ENCODE measurements around the gene TIMP2. TPM values are rescaled to one million over a fixed set of nuclear protein-coding genes. Genes with fewer than 3 reads are reported as not detected.

Gene TIMP2
- total and polyA plus RNA-seq, 2 experiments from 2014 or later: 10.6 to 22.5 TPM

- H3K27ac Mint-ChIP-seq: no peak overlapping the region
- no peak for ATAC-seq
Measured at GRCh38 chr17:78808163-78808562, 117.0 kb downstream of the TIMP2 start.

More at GRCh38 chr17:78808163-78808562, 117.0 kb downstream of the TIMP2 start:
- peaks cover 4% of the 10 kb centered on the region for H3K27me3 Mint-ChIP-seq (ENCODE audit: insufficient read depth, low read depth, poor library complexity)
- H3K79me2 ChIP-seq (replicated peaks; ENCODE audit: insufficient read depth): peaks cover 3% of the 10 kb centered on the region; the same call in 1 of the 2 replicates
- TF ChIP-seq ETS1 (IDR thresholded peaks at IDR 0.05) (no peak), NANOG (IDR thresholded peaks at IDR 0.05; ENCODE audit: borderline replicate concordance) (no peak), REST (IDR thresholded peaks at IDR 0.05; ENCODE audit: unreplicated experiment) (no peak), POLR2AphosphoS5 (IDR thresholded peaks at IDR 0.05; ENCODE audit: low read depth) (no peak), CREB1 (CRISPR knock-in tag; IDR thresholded peaks at IDR 0.05; ENCODE audit: low read depth) (no peak), STAT1 (IDR thresholded peaks at IDR 0.05; ENCODE audit: unreplicated experiment) (no peak), ZNF462 (CRISPR knock-in tag; IDR thresholded peaks at IDR 0.05) (no peak), CTCF (conservative IDR thresholded peaks at IDR 0.05; ENCODE audit: low read depth in 2 of 2) (no peak), EZH2phosphoT487 (IDR thresholded peaks at IDR 0.05; ENCODE audit: unreplicated experiment) (no peak), ZNF114 (CRISPR knock-in tag; IDR thresholded peaks at IDR 0.05) (no peak), EZH2 (IDR thresholded peaks at IDR 0.05; ENCODE audit: low read depth, unreplicated experiment) (no peak), ZNF331 (CRISPR knock-in tag; IDR thresholded peaks at IDR 0.05; ENCODE audit: low read depth) (no peak)
- H3K36me3 Mint-ChIP-seq (ENCODE audit: low read depth): peaks cover 88% of the 10 kb centered on the region
- no peaks in the 10 kb centered on the region for H3F3A ChIP-seq (replicated peaks; ENCODE audit: low read depth)
- H3K36me3 ChIP-seq (ENCODE audit: insufficient read depth): peaks cover 57% of the 10 kb centered on the region
- peaks cover 22% of the 10 kb centered on the region for H4K20me1 ChIP-seq (replicated peaks; ENCODE audit: insufficient read depth)
- no peaks in the 10 kb centered on the region for H3K4me1 ChIP-seq (ENCODE audit: insufficient read depth)
- H3K27ac ChIP-seq (ENCODE audit: low read depth): no peak overlapping the region
- no peaks in the 10 kb centered on the region for H3K9me2 ChIP-seq (ENCODE audit: insufficient read depth)
- no peak for DNase-seq (ENCODE audit: low spot score)
- H3K4me2 ChIP-seq: no peak overlapping the region
- H3K4me1 Mint-ChIP-seq: no peaks in the 10 kb centered on the region
- H3K4me3 Mint-ChIP-seq: no peak overlapping the region
- H3K9me3 Mint-ChIP-seq: no peaks in the 10 kb centered on the region; the same call in 2 of the 3 replicates
- no peak overlapping the region for H3K4me3 ChIP-seq
- H3K27me3 ChIP-seq (ENCODE audit: insufficient read depth): no peaks in the 10 kb centered on the region
- no peak overlapping the region for H2AFZ ChIP-seq

Measured in GM23338 (cell line).